ENCODE data around the gene IL1RAP.

Gene IL1RAP

GRCh38 chr3:190548031-190548656 is 34.3 kb downstream of the IL1RAP start:
- DNase-seq (ENCODE audit: low read depth), result no peak

DNA sequence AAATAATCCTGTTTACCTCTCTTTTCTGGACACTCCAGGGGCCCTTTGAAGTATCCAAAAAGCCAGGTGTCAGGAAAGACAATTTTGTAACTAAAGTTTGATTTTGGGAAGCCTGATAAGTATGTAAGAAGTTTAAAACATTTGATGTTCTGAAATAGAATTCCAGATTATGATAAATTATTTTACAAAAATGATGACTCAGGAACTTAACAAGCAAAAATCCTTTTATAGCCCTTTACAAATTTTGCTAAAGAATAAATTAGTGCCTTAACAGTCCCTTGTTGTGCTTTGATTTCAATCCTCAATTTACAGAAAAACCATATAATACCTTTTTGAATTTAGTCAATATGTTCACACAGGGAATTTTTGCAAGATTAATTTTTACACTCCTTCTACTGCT is 38.1 kb downstream of the IL1RAP start:
- no peak for TF ChIP-seq CTCF (IDR thresholded peaks at IDR 0.05; ENCODE audit: low read length, missing control alignments)
- DNase-seq (ENCODE audit: low read depth), result no peak
- no peak overlapping the region for H3K4me3 ChIP-seq (replicated peaks; ENCODE audit: low read depth, low read length)

More at GRCh38 chr3:190548031-190548656, 34.3 kb downstream of the IL1RAP start:
- no peak overlapping the region for H3K4me3 ChIP-seq (replicated peaks; ENCODE audit: low read depth, low read length)
- no peak for TF ChIP-seq CTCF (IDR thresholded peaks at IDR 0.05; ENCODE audit: low read length, missing control alignments)

GRCh38 chr3:190552969-190553759 is 39.3 kb downstream of the IL1RAP start:
- TF ChIP-seq CTCF (IDR thresholded peaks at IDR 0.05; ENCODE audit: low read length, missing control alignments), result no peak
- no peak for DNase-seq (ENCODE audit: low read depth)
- no peak overlapping the region for H3K4me3 ChIP-seq (replicated peaks; ENCODE audit: low read depth, low read length)

- H3K4me3 ChIP-seq (replicated peaks; ENCODE audit: low read depth, low read length), result no peak overlapping the region
- TF ChIP-seq CTCF (IDR thresholded peaks at IDR 0.05; ENCODE audit: low read length, missing control alignments), result no peak
Measured at GRCh38 chr3:190554197-190554596, 40.3 kb downstream of the IL1RAP start.

DNA sequence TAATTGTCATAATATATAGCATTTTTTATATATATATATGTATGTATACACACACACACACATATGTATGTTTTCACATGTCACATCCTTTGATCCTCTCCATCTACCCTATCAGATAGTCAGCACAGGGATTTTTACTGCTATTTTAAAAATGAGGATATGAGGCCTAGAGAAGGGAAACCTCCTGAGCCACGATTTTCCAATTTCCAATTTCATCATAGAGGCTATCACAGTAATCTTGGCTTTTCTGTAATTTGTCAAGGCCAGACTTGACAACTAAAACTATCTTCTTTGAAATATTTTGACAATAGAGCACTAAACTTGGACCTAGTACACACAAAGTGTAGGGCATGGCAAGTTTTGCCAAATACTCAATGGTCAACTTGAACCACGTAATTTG is 42.5 kb downstream of the IL1RAP start:
- no peak for TF ChIP-seq CTCF (IDR thresholded peaks at IDR 0.05; ENCODE audit: low read length, missing control alignments)
- H3K4me3 ChIP-seq (replicated peaks; ENCODE audit: low read depth, low read length), result no peak overlapping the region
- DNase-seq (ENCODE audit: low read depth), result no peak

More at GRCh38 chr3:190554197-190554596, 40.3 kb downstream of the IL1RAP start:
- DNase-seq (ENCODE audit: low read depth), result no peak

- TF ChIP-seq CTCF (IDR thresholded peaks at IDR 0.05; ENCODE audit: low read length, missing control alignments), result no peak
- H3K4me3 ChIP-seq (replicated peaks; ENCODE audit: low read depth, low read length), result no peak overlapping the region
- DNase-seq (ENCODE audit: low read depth), result no peak
Measured at GRCh38 chr3:190557296-190557695, 43.4 kb downstream of the IL1RAP start.

Measured in fibroblast of pulmonary artery (primary cell).